ENCODE data around the gene TEAD3. TPM values are rescaled to one million over a fixed set of nuclear protein-coding genes. Genes with fewer than 3 reads are reported as not detected.

TEAD3 gene
- total and polyA plus RNA-seq, 10 of the 15 experiments (the other 5 are each of a cell fraction or from before 2014, with no cell fraction given), result 0.02 to 0.28 (median 0.18) TPM; not detected in 5

DNA sequence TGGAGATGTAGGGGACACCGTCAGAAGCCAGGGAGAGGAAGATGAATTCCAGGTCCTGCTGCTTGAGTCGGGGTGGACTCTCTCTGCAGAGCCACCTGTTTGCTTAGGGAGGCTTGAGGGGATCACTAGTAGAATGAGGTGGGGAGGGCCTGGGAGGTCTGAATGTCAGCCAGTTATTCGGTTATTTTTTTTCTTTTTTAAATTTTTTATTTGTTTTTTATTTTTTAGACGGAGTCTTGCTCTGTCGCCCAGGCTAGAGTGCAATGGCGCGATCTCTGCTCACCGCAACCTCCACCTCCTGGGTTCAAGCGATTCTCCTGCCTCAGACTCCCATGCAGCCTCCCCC lies 8.4 kb downstream of the TEAD3 start:
- no peak overlapping the region for H3K27ac ChIP-seq (ENCODE audit: control insufficient read depth, insufficient read depth)
- in situ Hi-C loops (cut with MboI), result no loop called here
- WGBS (ENCODE audit: insufficient coverage, insufficient replicate concordance, low lambda C conversion rate, missing lambda C conversion rate), result 77% methylated on average over 9 of the region's 9 CpGs
- ChIA-PET RAD21 (ENCODE audit: unreplicated experiment) (no interaction called here), POLR2A (no interaction called here), CTCF (interaction anchor here (0.7 to 1.1 kb wide), 2 partner anchors 191 to 1548 kb away, joined by 3 read pairs; no protein-coding TSS in a partner anchor), SMC1A (ENCODE audit: uncharacterized antibody, unreplicated experiment) (no interaction called here)
- H3K4me3 ChIP-seq, result no peak overlapping the region
- H3K4me2 ChIP-seq (ENCODE audit: control insufficient read depth, insufficient read depth), result no peak overlapping the region
- FAIRE-seq (no peak), DNase-seq (ENCODE audit: low read depth, low spot score) (no peak), ATAC-seq (no peak)
- H3K9me3 ChIP-seq (replicated peaks; ENCODE audit: control insufficient read depth, insufficient read depth, low read length), result no peaks in the 10 kb centered on the region
- TF ChIP-seq, protein P1, sequence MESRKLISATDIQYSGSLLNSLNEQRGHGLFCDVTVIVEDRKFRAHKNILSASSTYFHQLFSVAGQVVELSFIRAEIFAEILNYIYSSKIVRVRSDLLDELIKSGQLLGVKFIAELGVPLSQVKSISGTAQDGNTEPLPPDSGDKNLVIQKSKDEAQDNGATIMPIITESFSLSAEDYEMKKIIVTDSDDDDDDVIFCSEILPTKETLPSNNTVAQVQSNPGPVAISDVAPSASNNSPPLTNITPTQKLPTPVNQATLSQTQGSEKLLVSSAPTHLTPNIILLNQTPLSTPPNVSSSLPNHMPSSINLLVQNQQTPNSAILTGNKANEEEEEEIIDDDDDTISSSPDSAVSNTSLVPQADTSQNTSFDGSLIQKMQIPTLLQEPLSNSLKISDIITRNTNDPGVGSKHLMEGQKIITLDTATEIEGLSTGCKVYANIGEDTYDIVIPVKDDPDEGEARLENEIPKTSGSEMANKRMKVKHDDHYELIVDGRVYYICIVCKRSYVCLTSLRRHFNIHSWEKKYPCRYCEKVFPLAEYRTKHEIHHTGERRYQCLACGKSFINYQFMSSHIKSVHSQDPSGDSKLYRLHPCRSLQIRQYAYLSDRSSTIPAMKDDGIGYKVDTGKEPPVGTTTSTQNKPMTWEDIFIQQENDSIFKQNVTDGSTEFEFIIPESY (IDR thresholded peaks at IDR 0.05), result no peak
- TF ChIP-seq NBN (IDR thresholded peaks at IDR 0.05), result no peak
- TF ChIP-seq CREM (IDR thresholded peaks at IDR 0.05; ENCODE audit: low read depth), result no peak
- no peak for TF ChIP-seq JUND (IDR thresholded peaks at IDR 0.05; ENCODE audit: low read depth, low read length)
- no peak for TF ChIP-seq SMAD5 (IDR thresholded peaks at IDR 0.05; ENCODE audit: low read depth)
- TF ChIP-seq ETV6 (conservative IDR thresholded peaks at IDR 0.05 in 1 of 2, IDR thresholded peaks at IDR 0.05 in 1 of 2; ENCODE audit: borderline replicate concordance in 1 of 2, low read depth in 1 of 2), result no peak
- TF ChIP-seq POLR2AphosphoS2 (IDR thresholded peaks at IDR 0.05; ENCODE audit: low read depth, low read length), result no peak
- H3K79me2 ChIP-seq (ENCODE audit: control insufficient read depth, insufficient read depth, low read length), result no peaks in the 10 kb centered on the region
- H2AFZ ChIP-seq (ENCODE audit: control insufficient read depth, low read depth, low read length), result no peak overlapping the region
- no TSS peak for BruUV-seq (replicated peaks)
- H3K27me3 ChIP-seq (replicated peaks in 1 of 2; ENCODE audit: control insufficient read depth in 2 of 2, insufficient read depth in 2 of 2, low read length in 1 of 2), result no peaks in the 10 kb centered on the region; a peak in 1 of 4 replicates
- no peaks in the 10 kb centered on the region for H4K20me1 ChIP-seq (ENCODE audit: control insufficient read depth, insufficient read depth)
- intact Hi-C loops (cut with micrococcal nuclease; ENCODE audit: unreplicated experiment), result no loop called here
- H3K4me1 ChIP-seq (ENCODE audit: control insufficient read depth, insufficient read depth, low read length), result no peaks in the 10 kb centered on the region
- no peaks in the 10 kb centered on the region for H3K36me3 ChIP-seq (ENCODE audit: control insufficient read depth in 2 of 2, insufficient read depth in 2 of 2, low read length in 1 of 2)
- no peak overlapping the region for H3K9ac ChIP-seq (ENCODE audit: control insufficient read depth, insufficient read depth, low read length)

Data from GM12878 (cell line).